HG03060 (cell line): Measurements from ENCODE around the gene ISCA1.
"Not testable (repeated sequence)": the region's sequence is repeated elsewhere in the genome, so short reads cannot be mapped to it uniquely, and the experiment has no call there.

ENCODE experiments used
- ATAC-seq: cut with Tn5 transposase; IDR thresholded peaks from one replicate; pipeline ENCODE4 v1.9.1; 2021; ENCODE audit warnings: low read depth, moderate number of reproducible peaks; ENCODE audit not compliant: unreplicated experiment

ISCA1 gene

DNA sequence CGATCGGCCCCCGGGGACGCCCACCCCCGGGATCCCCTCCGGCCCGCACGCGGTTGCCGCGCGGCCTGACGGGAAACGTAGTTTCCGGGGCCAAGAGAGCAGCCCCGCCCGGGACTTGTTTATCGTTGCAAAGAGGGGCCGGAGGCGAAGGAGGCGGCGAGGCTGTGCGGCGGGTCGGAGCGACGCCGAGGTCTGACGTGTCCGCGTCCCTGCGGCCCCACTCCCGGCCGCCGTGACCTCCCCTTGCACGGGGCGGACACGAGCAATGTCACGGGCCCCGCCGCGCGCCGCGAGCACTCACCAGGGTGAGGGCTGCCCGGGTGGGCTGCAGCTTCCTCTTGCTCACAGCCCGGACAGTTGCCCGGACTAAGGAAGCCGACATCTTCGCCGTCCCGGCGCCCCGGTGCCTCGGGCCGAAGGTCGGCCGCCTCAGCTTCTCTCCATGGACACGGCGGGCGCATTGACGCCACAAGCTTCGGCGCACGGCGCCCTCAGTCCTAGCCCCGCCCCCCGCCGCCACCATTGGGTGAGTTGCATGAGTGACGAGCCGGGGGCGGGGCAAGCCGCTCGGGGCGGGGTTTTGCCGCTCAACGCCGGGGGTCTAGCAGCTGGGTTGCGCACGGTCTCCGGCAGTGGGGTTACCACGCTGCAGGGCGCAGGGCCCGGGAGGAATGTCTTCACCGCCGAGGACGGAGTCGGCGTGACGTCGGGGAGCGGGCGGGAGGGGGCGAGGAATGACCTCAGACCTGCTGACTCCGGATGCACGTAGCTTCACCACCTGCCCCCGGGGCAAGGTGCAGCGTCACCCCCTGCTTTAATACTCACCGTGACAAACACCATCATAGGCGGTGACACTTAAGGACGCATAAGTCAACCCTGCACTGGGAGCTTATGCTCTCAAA is at the start of gene ISCA1:
ISCA1 (minus strand) TSS at position 462 of the 902 bp plus-strand sequence; CDS start at position 382, 80 bp downstream.
- ATAC-seq, result peak; percentile 48

DNA sequence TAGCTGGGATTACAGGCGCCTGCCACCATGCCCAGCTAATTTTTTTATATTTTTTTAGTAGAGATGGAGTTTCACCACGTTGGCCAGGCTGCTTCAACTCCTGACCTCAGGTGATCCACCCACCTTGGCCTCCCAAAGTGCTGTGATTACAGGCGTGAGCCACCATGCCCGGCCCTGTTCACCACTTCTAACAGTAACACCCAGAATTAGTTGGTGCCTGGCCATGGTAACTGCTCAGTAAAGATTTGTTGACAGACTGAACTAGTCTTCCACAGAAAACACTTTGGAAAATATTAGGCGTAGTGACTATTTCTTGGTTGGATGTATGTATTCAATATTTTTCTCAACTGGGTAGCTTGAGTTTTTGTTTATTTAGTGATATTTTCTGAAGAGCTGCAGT is 47.8 kb upstream of the ISCA1 start:
- ATAC-seq, result no peak

DNA sequence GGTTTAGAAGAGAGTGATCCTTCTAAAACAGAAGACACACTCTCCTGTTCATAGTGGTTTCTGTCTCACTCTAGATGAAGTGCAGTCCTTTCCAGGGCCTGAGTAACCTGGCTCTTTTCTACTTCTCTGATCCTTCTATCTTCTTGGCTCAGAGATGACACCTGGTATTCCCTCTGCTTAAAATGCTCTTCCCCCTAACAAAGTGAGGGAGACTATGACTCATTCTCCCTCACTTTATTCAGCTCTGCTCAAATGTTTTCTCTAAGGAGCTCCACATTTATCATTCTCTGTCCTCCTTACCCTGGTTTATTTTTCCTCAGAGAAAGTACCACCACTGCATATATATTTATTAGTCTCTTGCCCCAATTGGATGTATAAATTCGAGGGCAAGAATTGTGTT is 47.3 kb upstream of the ISCA1 start:
- ATAC-seq, result no peak

DNA sequence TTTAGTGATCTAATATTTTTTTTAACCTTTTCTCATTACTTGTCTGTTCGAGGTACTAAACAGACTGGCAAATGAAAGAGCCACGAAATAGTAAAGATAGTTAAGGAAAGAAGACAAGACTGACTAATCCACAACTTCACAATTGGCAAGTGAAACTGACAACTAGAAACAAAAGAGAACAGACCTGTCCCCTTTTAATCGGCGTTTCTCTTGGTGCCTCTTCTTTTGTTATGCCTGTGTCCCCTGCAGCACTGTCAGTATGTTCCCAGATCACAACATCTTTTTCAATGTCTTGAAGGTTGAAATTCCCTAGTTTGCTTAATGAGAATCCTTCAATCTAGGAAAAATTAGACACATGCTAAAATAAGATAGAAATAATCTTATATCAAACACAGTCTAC is 45.8 kb upstream of the ISCA1 start:
- ATAC-seq, result no peak

DNA sequence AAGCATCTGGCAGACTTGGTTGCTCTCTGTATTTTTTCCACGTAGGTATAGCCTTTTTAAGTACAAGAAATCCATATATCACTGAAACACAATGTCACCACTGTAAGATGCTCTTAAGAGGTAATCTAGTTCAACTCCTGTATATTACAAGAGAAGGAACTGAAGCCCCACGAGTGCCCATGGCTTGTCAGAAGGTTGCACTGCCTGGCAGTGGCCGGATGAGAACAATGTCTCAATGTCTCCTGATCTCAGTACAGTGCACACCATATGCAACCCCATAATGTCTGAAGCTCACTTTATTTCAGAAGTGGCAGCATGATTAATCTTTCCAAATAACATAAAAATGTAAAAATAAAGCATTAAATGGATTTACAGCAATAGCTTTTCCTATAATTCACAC is 44.2 kb upstream of the ISCA1 start:
- ATAC-seq, result no peak

DNA sequence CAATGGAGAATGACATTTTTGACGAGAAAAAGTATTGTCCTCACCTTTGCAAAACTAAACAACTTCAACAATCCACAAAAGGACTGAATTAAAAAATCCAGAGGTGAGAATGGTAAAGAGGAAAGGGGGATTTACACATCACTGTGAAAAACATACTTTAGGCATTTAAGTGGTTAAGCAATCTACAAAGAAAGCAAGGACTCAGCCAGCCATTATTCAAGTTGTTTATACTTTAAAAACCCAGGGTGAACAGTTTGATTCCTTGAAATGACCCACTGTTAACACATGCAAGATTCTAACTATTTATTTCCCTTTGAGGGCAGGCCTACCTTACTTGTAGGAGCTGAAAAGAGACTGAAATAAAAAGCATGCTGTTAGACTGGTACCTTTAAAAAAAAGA is 42.6 kb upstream of the ISCA1 start:
- ATAC-seq, result no peak

DNA sequence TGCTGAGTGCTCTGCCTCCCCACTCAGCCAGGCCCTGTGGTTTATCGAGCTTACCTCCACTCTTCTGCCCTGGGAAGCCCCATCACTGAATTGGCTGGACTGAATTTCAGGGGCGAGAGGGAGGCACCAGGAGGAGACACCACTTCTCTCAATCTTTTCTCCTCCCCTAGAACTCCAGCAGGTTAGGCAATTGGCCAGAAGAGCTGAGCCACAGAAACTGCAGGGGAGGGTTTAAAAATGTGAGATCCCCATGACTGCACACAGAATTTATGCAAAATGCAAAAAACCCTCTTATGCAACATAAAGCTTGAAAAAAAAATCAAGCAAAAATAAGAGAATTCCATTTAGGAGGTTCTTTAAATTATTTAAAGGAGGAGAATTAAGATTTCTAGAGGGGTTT is 42.0 kb upstream of the ISCA1 start:
- no peak for ATAC-seq

DNA sequence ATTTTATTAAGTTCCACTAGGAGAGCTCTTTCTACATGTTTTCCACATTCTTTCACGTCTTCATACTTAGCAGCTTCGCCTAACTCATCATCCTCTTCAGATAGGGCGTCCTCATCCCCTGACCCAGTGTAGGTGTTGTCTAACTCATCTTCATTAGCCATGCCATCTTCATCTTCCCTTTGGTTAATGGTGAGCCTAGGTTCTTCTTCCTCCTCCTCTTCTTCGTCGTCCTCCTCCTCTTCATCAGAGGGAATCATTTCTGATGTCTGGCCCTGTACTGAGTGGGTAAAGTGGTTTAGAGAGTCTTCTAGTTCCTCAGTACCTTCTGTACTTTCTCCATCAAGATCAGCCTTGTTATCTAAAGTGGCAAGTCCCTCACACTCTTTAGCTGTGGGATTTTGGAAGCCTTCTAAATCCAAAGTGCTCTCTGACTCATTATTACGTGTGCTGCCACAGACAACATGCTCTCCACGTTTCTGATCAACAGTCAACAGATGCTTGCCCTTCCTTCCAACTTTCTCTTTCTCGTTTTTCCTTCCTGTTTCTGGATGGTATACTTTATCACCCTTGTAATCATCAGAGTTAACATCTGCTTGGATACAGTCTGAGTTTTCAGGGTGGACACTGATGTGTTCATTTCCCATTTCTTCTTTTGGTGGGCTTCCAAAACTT is 40.8 kb upstream of the ISCA1 start:
- no peak for ATAC-seq

DNA sequence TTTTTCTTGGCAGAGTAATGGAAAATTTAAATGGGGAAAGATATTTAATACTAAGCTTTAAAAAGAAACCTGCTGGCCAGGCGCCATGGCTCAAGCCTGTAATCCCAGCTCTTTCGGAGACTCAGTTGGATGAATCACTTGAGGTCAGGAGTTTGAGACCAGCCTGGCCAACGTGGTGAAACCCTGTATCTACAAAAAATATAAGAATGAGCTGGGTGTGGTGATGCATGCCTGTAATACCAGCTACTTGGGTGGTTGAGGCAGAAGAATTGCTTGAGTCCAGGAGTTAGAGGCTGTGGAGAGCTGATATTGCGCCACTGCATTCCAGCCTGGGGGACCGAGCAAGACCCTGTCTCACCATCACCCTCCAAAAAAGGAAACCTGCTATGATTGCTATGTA is 39.0 kb upstream of the ISCA1 start:
- no peak for ATAC-seq

DNA sequence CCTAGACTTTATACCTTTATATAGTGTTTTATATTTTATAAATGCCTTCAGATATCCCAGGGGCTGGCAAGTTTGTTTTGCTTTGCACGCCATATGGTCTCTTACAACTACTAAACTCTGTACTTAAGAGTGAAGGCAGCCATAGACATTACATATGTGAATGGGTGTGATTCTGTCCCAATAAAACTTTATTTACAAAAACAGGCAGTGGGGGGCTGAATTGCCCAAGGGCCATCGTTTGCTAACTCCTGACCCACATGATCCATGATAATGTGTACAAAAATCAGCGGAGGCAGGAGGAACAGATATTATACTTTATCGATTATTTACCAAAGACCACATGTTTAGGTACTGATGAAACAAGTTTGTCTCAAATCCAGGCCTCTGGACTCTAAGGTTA is 35.8 kb upstream of the ISCA1 start:
- ATAC-seq, result no peak

DNA sequence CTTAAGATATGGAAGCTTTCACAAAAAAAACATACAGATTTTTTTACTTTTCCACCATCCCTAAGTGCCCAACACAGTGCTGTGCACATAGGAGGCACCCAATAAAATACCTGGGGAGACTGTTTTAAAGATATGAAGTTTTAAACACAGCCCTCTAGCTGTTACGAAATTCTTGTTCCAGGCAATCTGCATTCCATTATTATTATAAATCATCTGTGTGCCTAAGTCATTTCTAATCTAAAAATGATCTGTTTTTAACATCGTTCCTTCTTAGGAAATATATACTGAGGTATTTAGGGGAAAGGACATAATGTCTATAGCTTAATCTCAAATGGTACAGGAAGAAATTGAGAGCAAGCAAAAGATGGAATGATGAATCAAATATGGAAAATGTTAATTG is 32.7 kb upstream of the ISCA1 start:
- no peak for ATAC-seq

DNA sequence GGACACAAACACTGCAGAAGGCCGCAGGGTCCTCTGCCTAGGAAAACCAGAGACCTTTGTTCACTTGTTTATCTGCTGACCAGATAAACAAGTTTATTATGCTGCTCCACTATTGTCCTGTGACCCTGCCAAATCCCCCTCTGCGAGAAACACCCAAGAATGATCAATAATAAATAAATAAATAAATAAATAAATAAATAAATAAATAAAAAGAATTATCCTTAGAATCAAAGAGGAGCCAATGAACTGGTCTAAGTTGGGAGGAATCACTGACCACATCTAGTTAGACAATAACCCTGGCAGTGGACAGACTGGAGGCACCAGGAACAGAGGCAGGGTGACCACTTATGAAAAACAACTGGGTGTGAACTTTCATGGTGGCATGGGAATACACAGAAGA is 30.6 kb upstream of the ISCA1 start:
- not testable (repeated sequence) for ATAC-seq

DNA sequence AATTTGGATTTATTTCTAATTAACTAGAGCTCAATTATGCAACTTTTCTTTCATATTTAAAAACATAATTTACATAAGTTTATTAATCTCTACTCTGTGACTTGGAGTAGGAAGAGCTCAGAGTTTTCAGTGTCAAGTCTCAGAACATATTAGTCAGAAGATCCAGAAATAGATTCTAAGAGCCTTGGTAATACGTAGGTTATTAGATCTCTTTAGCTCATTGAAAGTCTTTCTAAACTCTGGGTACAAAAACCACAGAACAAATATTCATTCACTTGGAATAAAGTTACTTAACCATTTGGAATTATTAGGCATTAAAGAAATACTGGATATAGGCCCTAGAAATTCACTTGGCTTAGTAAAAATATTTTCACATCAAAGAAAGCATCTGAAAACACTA is 26.3 kb upstream of the ISCA1 start:
- ATAC-seq, result no peak

DNA sequence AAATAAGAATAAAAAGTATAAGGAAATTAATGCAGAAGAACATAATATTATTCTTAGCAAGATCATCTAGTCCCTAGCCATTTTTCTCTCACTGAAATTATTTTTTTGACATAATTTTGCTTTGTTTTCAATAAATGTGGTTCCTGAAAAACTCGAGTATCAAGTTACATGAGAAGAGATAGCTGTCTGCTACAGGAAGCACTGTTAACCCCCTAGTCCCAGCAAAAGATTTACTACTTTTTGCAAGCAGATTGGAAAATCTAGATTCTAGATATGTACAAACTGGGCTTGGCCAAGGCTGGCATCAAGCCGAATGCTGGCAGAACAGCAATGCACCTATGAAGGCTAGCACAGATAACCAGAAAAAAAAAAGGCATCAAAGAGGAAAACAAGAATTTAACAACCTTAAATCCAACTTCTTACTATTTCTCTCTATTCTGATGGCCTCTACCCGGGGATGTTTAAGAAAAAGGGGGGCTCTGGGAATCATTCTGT is 21.9 kb upstream of the ISCA1 start:
- no peak for ATAC-seq

DNA sequence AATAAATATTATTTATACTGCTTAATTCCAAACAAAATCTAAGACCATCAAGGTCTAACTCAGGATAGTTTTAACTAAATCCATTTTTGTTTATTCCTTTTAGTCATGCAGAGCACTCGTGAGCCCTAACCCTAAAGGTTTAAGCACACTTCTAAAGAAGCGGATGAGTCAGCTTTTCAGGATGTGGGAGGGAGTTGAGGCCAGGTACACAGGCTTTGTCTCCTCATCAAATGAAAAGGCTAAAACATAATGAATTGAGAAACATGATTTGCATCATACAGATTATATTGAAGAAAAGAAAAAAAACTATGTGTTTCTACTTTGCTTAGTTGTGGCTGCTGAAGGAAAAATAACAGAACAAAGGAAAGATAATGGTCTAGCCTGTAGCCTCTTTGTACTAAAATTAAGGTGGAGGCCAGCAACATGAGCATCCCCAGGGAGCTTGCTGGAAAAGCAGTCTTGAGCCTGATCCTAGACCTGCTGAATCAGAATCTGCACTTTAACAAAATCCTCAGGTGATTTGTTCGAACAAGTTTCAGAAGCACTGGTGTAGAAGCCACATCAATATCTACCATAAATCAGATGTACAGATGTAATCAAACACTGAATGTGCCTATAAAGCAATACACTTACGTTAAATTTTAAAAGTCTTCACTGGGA is 21.1 kb upstream of the ISCA1 start:
- no peak for ATAC-seq

DNA sequence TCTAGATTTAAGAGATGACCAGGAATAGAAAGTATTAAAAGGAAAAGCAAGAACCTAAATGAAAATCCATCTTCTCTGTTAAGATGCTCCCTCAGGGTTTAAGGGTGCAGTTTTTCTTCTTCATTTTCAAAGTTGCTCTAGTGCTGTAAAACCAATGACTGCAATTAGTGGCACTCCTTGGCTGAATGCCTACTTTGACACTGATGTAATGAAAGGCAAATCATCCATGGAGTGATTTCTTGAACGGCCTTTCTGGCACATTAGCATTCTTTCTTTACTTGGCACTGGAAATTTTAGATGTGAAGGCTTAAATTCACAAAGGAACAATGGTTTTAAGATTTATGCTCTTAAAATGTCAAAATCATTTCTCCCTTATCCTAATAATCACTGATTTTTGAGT is 19.3 kb upstream of the ISCA1 start:
- ATAC-seq, result no peak

DNA sequence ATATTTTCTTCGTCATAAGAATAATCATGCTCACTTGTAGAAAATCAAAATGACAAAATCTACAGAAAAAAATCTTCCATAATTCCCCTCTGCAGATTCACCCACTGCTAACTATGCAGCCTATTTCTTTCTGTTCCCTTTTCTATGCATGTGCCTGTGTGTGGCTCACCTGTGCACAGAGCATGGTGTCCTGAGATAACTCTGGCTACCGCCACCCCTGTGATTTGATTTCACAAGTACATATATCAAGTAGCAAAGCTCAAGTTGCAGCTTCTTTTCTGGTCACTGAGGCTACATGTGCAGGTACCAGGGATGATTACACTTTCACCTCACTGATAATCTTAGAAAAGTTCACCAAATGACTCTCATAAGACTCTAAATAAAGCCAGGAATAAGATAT is 18.4 kb upstream of the ISCA1 start:
- ATAC-seq, result no peak

DNA sequence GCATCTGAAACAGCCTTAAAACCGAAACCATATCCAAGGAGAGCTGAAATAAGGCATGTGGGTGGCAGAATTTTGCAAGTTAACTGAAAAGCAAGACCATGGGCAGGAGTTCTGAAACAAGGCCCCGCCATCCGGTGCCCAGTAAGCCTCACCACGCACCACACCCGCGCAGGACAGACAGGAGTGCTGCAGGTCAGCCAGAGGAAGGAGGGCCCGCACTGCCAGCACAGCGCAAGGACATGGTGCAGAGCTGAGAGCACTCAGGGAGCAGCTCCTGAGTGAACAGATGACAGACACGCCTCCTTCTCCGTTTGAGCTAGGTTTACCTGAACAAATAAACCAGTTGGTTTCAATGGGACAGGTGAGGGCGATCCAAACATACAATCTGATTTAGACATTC is 16.5 kb upstream of the ISCA1 start:
- ATAC-seq, result no peak

DNA sequence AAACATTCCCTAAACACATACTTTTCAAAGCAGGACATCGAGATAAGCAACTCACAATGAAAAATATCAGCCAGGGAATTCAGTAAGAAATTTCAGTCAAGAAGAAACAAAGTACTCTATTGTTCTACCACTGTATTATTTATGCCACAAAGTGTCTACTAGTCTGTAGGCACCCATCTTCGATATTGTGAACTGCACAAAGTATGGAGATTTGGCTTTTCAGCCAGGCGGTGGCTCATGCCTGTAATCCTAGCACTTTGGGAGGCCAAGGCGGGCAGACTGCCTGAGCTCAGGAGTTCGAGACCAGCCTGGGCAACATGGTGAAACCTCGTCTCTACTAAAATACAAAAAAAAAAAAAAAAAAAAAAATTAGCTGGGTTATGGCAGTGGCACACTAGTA is 8.0 kb upstream of the ISCA1 start:
- not testable (repeated sequence) for ATAC-seq

DNA sequence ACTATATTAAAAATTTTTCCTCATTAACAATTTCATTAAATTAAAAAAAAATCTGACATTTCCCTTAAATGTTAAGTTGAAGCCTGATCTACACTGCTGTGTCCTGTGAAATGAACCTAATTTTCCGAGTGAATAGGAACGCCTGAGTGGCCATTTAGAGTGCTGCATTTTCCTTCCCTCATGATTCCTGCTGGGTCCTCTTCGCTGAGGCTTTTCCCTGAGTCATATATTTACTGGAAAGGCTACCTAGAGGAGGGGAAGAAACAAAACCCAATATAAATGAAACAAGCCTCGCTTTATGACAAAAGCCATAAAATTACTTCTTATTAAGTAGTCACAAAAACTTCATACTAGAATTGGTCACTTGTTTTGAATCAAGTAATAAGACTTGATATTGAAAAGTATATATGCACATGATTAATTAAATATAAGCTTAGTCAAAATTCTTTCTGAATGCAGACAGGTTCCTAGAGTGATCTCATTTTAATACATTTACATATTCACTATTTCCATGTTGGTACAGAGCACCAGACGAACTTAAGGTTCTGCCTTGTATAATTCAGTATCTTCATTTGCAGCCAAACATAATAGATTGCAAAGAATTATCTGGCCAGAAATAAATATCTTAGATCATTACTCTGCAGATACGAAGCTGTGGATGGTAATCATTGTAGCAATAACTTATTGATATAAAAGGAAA is 6.3 kb upstream of the ISCA1 start:
- no peak for ATAC-seq

DNA sequence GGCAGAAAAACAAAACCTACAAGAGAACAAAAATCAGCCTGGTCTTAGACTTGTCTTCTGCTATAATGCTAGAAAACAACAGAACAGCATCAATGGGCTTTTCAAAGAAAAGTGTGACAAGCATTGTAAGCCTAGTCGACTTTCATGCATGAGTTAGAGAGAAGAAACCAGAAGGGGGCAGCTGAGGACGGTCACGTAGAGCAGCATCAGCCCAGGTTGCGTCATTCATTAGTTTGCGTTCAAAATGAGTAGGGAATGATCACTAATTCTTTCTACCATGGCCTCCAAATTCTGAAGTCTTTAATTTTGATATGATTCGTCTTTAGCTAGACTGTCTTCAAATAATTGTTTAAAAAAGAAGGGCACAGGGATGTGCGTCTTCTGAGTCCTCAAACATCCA is 4.7 kb upstream of the ISCA1 start:
- ATAC-seq, result no peak
